Lower leg skin (tissue), 4 donors: Measurements from ENCODE around the gene FBXO47. TPM values are rescaled to one million over a fixed set of nuclear protein-coding genes. Genes with fewer than 3 reads are reported as not detected.

ENCODE experiments used
- DNase-seq, 2 donors: peaks; one replicate each; pipeline ENCODE4 v3.0.0-alpha.2; 2019; ENCODE audit warnings: low spot score in 2 of 2
- H3K4me3 ChIP-seq: fragments of 200-600 bp; sonication (generic); 2 replicates; pipeline ENCODE4 v1.5.1; 2017; ENCODE audit warnings: mild to moderate bottlenecking, low read depth; ENCODE audit not compliant: poor library complexity, severe bottlenecking
- CTCF ChIP-seq, 3 donors: fragments of 450-650 bp; IDR thresholded peaks; one replicate each; pipeline ENCODE4 v1.5.1; 2016; ENCODE audit warnings: antibody characterized with exemption in 3 of 3, mild to moderate bottlenecking in 3 of 3, moderate library complexity in 2 of 3
- POLR2A ChIP-seq, 2 donors: fragments of 450-650 bp; IDR thresholded peaks; one replicate each; pipeline ENCODE4 v1.6.1; 2016 to 2017; ENCODE audit warnings: antibody characterized with exemption in 2 of 2, mild to moderate bottlenecking in 1 of 2, moderate library complexity in 1 of 2
- WGBS, 2 donors: methylation state at CpG; one replicate each; pipeline ENCODE4 v1.1.5; 2018; 5-methylcytosine and 5-hydroxymethylcytosine counted together
- intact Hi-C: fragments of 100-400 bp; cut with DNase I; formaldehyde crosslinking; loops from one replicate; pipeline ENCODE4 v1.15.0; 2023; ENCODE audit warnings: low total_unique reads
- total RNA-seq, 4 donors: library from RNA; depleted of rRNA; stranded (reverse); fragments of >200 nt; gene quantifications; one replicate each; pipeline ENCODE4 v1.1.0, GENCODE V29; 2016

FBXO47 gene
- total RNA-seq, 4 donors from 2014 or later: not detected

- intact Hi-C loops: no loop called here
- WGBS, 2 donors: 79 to 83% methylated on average over 5 of the region's 5 CpGs
- no peak for DNase-seq
- H3K4me3 ChIP-seq: no peak overlapping the region
- no peak for TF ChIP-seq POLR2A (IDR thresholded peaks at IDR 0.05)
- no peak for TF ChIP-seq CTCF (IDR thresholded peaks at IDR 0.05)
Observed at GRCh38 chr17:38970804-38971203, 3.6 kb upstream of the FBXO47 start.

GRCh38 chr17:38970128-38970527, 2.9 kb upstream of the FBXO47 start:
- TF ChIP-seq CTCF (IDR thresholded peaks at IDR 0.05): no peak
- TF ChIP-seq POLR2A (IDR thresholded peaks at IDR 0.05): no peak
- 60 to 63% methylated on average over 4 of the region's 4 CpGs for WGBS, 2 donors
- intact Hi-C loops: no loop called here
- H3K4me3 ChIP-seq: no peak overlapping the region
- no peak for DNase-seq

GRCh38 chr17:38969281-38969680, 2.1 kb upstream of the FBXO47 start:
- intact Hi-C loops: no loop called here
- H3K4me3 ChIP-seq: no peak overlapping the region
- TF ChIP-seq CTCF (IDR thresholded peaks at IDR 0.05): no peak
- no peak for DNase-seq
- WGBS, 2 donors: 61 to 88% methylated on average over 4 of the region's 4 CpGs

GRCh38 chr17:38961413-38961812, 5.8 kb downstream of the FBXO47 start:
- intact Hi-C loops: no loop called here
- DNase-seq: no peak
- no peak overlapping the region for H3K4me3 ChIP-seq
- 73 to 77% methylated on average over 4 of the region's 4 CpGs for WGBS, 2 donors
- no peak for TF ChIP-seq CTCF (IDR thresholded peaks at IDR 0.05)
- no peak for TF ChIP-seq POLR2A (IDR thresholded peaks at IDR 0.05)

- TF ChIP-seq CTCF (IDR thresholded peaks at IDR 0.05): no peak
- DNase-seq: no peak
- intact Hi-C loops: no loop called here
- no peak overlapping the region for H3K4me3 ChIP-seq
- 81 to 86% methylated on average over 5 of the region's 5 CpGs for WGBS, 2 donors
Observed at GRCh38 chr17:38960402-38960801, 6.8 kb downstream of the FBXO47 start.

GRCh38 chr17:38959508-38959907, 7.7 kb downstream of the FBXO47 start:
- intact Hi-C loops: no loop called here
- DNase-seq: no peak
- no peak overlapping the region for H3K4me3 ChIP-seq
- WGBS, 2 donors: 84 to 95% methylated on average over 3 of the region's 3 CpGs
- TF ChIP-seq CTCF (IDR thresholded peaks at IDR 0.05): no peak
- TF ChIP-seq POLR2A (IDR thresholded peaks at IDR 0.05): no peak
